Fibroblast of lung (primary cell): Measurements from ENCODE around the gene OSMR.

Experiments
- EZH2 ChIP-seq: IDR thresholded peaks from 2 replicates; pipeline ENCODE4 v1.5.1; 2012; ENCODE audit warnings: low read length, control low read depth, mild to moderate bottlenecking; ENCODE audit errors: missing control alignments
- TF ChIP-seq, protein P1 (sequence below), 2 donors: IDR thresholded peaks in 1 of 2; conservative IDR thresholded peaks in 1 of 2; 1 replicate in 1 of 2; 2 replicates in 1 of 2; pipeline ENCODE4 v1.5.1; 2011 to 2012; ENCODE audit warnings: low read length in 2 of 2, control low read depth in 1 of 2, inconsistent platforms in 1 of 2, low read depth in 1 of 2, mild to moderate bottlenecking in 1 of 2

DNA sequence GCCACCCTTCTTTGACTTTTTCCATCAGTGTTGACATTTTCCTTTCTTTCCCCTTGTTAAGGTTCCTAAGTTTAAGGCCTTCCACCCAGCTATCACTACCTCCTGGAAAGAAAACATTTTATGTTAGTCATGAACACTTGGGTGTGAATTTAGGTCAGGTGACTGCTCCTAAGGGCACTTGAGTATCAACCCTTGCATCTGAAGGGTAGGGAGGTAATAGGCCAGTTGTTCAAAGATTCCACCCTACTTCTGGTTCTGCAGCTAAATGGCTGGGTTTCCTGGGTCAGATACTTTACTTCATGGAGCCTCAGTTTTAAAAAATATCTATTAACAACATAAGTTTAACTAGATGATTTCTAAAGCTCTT is 49.1 kb upstream of the OSMR start:
- TF ChIP-seq, protein P1, sequence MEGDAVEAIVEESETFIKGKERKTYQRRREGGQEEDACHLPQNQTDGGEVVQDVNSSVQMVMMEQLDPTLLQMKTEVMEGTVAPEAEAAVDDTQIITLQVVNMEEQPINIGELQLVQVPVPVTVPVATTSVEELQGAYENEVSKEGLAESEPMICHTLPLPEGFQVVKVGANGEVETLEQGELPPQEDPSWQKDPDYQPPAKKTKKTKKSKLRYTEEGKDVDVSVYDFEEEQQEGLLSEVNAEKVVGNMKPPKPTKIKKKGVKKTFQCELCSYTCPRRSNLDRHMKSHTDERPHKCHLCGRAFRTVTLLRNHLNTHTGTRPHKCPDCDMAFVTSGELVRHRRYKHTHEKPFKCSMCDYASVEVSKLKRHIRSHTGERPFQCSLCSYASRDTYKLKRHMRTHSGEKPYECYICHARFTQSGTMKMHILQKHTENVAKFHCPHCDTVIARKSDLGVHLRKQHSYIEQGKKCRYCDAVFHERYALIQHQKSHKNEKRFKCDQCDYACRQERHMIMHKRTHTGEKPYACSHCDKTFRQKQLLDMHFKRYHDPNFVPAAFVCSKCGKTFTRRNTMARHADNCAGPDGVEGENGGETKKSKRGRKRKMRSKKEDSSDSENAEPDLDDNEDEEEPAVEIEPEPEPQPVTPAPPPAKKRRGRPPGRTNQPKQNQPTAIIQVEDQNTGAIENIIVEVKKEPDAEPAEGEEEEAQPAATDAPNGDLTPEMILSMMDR (conservative IDR thresholded peaks at IDR 0.05 in 1 of 2, IDR thresholded peaks at IDR 0.05 in 1 of 2; ENCODE audit: low read depth in 1 of 2, low read length in 2 of 2), result no peak
- TF ChIP-seq EZH2, result no peak
